ENCODE measurements around the gene MOB1A.
"Not testable (repeated sequence)": the region's sequence is repeated elsewhere in the genome, so short reads cannot be mapped to it uniquely, and the experiment has no call there.

MOB1A gene

DNA sequence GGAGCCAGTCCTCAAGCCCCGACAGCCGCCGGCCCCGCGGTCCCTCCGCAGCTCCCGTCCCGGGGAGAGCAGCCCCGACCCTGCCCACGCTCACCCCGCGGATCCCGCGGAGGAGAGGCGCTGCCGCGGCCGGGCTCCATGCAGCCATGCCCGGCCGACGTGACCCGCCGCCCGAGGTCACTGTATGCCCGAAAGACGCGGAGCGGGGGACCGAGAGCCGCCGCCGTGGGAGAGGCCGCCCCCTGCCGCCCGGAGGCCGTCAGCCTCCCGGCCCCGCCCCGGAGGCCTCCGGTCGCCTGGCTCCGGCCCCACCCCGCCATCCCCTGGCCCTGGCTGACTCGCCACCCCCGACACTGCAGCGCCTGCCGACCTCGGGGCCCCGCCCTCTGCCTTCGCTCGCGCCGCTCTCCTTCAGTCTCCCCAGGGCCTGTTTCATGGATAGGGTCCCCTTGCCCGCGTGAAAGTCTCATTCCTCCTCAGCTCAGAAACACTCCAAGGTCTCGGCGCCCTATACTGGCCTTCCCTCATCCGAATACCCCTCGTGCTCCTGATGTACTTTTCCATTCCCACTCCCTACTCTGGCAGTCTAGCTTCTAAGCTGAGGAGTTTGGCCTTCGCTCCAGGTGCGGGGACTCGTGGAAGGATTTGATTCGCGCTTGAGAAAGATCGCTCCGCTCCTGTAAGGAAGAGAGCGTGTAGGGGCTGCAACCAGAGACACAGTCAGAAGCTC is 30.8 kb downstream of the MOB1A start, which contains the start of gene BOLA3:
Gene BOLA3 (minus strand): TSS at position 186 of the 730 bp plus-strand sequence. CDS start 38 bp downstream, at position 148.
- DNase-seq, result peak; percentile 88

DNA sequence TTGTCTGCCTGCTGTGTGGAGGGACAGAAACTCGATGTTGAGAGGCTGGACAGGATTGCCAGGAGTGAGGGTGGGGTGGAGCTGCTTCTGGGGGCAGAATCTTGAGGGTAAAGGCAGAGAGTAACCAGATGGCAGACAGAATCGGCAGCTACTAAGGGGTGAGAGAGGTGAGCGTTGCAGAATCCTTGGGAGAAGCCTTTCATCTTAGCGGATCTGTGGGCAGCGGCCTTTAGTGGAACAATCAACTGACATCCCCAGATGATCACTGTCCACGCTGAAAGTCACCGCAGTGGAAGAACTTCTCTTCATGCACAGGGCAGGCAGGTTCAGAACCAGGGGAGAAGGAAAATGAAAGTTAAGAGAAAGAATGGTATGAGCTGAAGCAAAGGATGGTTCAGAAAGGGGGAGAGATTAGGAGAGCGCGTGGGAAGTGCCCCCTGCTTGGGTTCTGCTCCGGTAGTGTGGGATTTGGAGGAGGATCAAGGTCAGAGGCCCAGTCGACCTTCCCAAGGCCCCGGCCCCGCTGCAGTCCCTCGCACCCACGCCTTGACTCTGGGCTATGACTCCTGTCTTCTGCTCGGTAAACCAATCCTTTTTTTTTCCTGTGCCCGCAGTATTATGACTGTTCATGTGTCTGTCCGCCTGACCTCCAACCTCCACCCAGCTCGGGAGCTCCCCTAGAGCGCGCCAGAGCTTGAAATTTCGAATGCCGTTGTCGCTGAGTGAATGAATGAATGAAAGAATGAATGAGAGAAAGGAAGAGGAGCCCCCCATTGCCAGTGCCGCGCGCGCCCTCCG is 31.6 kb downstream of the MOB1A start:
- no peak for DNase-seq

DNA sequence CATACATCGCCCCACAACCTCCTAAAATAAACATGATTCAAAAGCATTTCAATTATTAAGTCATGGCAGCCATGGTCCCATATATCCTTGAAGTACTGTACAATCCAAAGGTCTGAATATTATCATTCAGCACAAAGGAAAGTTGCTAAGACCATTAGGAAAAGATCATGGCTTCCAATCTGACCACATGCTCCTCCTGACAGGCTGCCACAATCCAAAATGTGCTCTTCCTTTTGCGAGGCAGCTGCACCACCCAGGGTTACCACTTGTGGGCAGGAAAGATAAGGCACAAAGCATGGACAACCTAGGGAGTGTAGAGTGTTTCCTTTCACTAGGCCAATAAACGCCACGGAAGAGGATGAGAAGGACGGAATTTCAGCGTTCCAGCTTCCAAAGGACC is 36.3 kb downstream of the MOB1A start:
- no peak for DNase-seq

DNA sequence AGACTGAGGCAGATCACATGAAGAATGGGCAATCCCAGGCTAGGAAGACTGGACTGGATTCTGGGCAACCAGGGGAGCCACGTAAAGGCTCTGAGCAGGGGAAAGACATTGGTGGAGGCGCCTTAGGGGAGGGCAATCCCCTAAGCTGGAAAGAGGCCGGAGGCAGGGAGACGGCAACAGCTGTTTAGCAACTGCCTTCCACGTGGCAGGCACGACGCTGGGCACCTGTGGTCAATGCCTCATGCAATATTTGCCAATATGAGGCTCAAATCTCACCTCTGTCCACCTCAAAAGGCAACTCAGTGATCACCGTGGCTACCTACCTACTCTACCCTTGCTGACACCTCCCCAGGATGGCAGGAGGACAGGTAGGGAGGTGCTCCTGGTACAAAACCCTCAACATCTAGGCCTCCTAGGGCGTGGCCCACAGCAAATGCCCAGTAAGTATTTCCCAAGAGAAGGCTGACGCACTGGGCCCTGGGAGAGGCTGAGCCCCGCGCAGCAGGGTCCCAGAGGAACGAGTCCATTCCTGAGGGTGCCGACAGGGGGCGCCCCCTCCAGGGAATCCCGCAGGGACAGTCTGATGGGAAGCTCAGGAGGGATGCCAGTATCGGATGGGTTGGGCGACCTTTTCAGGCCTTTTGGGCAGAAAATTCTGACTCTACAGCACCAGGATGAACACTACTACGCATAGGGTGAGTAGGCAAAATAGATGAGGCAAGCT is 39.9 kb downstream of the MOB1A start:
- DNase-seq, result no peak

DNA sequence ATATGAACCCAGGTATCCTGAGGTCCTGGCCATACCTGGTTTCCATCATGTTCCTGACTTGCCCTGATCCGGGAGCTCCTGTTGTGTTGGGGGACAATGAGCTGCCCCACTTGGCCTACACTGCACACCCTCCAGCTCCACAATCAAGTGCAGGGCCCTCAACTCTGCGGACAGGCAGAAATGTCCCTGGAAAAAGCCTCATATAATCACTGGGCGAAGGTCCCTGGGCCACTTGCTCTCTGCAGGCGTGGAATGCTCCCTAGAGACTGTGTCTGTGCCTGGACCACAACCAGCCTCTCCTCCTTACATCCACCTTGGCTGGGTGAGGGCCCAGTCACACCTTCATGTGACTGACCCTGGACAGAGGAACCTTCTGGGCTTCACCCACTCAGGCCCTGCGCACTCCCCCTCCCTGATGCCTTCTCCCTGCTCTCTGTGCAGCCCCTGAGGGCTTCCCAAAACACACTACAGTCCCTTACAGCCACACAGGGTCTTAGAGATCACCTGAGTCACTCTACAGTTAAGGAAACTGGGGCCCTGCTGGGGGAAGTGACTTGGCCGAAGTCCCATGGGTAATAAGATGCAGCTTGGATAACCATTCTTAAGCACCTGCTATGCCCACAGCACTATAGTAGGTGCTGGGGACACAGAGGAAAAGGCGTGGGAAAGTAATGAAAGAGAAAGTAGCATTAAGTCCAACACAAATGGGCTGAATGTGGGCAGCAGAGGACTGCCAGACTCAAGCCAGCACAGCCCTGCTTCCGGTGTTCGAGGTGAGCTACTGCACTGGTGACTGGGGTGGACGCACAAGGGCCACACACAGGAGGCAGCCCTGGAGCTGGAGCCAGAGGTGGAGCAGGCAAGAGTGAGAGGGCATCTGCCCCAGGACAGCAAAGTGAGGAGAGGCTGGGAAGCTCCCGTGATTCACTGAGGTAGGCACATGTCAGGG is 40.8 kb downstream of the MOB1A start:
- DNase-seq, result no peak

DNA sequence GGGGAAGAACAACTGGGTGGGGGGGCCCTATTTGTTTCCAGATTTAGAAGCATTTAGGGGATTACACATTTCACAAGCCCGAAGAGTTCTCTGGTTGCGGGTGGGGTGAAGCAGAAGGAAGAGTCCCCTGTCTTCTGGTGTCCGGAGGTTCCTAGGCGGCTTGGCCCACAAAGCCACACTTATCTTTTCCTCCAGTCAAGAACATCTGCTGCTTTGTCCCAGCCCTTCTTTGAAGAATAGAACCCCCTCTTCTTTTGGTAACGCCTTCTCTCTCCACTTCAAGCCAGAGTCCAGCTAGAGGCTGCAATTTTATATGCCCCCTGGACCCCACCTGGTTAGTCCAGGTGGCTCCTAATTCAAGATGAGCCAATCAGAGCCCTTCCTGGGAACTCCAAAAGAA is 46.8 kb downstream of the MOB1A start:
- no peak for DNase-seq

DNA sequence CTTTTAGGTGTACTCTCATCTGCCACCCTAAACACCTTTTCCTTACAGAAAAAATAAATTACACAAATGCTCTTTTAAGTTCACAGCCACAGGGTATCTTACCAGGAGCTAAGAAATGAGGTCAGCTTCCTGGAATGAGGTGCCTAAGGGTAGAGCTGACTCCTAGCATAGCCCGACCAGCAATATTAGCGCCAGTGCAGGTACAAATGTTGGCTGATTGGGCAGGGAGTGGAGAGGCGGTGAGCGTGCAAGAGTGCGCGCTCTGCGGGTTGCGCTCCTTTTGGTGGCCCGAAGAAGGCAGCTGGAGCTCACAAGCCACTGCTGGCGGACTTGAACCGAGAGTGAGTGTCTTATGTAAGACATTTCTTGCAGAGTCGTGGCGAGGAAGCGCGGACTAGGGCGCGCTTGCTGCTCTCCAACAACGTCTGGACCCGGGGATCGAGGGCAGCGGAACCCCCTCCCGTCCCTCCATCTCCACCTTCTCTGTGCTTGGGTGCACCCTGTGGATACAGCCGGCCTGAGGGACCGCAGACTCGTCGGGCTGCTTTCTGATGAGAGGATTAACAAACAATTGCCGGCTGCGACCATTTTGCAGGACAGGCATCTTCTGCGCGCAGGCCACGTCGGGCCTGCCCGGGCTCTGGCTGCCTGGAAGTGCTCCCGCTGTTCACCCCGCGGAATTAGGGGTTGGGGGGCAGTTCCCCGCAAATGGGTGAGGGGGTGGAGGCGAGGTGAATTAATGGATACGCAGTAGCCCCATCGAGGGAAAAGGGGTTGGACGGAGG is 48.3 kb downstream of the MOB1A start:
- no peak for DNase-seq

DNA sequence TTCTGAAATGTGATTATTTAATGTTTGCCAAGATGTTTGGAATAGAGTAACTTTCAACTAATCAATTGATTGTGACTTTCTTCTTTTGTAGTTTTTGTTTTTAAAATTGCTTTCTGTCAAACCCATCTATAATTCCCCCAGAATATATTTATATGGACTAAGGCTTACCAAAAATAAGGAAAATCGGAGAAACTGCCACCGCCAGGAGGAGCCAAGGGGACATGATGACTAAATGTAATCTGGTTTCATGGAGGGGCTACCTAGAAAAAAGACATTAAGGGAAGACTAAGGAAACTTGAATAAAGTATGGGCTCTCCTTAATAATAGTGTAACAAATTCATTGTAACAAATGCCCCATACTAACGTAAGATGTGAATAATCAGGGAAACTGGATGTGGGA is 50.5 kb downstream of the MOB1A start:
- DNase-seq, result no peak

DNA sequence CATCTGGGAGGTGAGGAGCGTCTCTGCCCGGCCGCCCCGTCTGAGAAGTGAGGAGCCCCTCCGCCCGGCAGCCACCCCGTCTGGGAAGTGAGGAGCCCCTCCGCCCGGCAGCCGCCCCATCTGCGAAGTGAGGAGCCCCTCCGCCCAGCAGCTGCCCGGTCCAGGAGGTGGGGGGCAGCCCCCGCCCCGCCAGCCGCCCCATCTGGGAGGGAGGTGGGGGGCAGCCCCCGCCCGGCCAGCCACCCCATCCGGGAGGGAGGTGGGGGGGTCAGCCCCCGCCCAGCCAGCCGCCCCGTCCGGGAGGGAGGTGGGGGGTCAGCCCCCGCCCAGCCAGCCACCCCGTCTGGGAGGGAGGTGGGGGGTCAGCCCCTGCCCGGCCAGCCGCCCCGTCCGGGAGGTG is 54.7 kb downstream of the MOB1A start:
- not testable (repeated sequence) for DNase-seq

DNA sequence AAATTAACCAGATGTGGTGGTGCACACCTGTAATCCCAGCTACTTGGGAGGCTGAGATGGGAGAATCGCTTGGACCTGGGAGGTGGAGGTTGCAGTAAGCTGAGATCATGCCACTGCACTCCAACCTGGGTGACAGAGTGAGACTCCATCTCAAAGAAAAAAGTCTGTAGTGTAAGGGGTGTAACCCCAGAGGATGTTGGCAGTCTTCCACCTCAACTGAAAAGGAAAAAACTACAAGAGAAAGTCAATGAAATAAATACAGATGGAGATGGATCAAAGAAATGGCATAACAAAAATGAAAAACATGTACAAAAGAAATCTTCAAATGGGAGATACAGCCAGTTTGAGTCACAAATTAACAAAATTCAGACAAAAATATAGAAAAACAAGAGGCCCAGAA is 56.8 kb downstream of the MOB1A start:
- not testable (repeated sequence) for DNase-seq

DNA sequence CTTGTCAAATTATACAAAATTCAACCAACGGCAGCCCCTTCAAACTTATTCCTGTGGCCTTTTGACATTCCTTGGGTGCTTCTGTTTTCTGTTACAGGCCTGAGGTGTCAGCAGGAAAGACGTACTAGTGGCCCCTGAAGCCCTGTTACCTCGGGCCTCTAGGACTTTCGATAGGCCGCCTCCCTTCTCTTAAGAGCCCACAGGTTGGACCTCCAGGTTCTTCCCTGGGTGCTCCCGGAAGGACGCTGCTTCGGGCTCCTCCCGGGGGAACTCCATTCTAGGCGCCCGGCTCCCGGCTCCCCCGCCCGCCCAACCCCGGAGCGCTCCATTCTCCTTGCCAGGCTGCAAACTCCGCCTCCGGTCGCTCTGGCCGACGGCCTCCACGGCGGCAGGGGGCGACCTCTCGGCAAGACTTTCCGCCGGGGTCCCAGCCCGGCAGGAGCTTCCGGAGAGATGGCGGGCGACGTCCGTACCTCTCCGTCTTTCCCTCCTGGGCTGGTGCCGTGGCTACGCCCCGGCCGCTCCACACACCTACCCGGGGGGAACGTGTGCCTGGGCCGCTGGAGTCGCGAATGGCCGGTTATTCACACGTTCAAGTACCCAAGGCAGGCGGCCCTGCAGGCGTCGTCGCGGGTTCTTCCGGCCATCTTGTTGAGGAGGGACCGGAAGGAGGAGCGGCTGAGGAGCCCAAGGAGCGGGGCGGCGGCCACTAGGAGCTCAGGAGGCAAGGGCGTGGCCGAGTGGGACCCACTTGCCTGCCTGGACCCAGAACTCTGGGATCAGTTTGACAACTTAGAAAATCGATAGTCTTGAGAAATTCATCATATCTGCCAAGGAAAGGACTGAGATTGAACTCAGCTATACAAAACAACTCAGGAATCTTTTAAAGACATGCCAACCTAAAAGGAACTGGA is 58.5 kb downstream of the MOB1A start:
- DNase-seq, result peak; percentile 90

DNA sequence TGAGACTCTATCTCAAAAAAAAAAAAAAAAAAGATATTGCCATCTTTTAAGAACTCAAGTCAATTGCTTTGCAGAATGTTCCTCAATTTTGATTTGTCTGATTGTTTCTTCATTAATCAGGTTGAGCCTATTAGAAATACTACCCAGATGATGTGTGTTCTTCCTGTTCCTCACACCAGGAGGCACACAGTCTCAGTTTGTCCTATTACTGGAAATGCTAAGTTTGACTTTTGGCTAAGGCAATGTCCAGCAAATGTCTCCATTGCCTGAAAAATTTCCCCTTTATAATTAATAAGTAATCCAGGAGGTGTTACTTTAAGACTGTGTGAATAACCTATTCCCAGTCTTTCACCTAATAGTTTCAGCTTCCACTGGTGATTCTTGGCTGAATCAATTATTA is 59.3 kb downstream of the MOB1A start:
- DNase-seq, result no peak

DNA sequence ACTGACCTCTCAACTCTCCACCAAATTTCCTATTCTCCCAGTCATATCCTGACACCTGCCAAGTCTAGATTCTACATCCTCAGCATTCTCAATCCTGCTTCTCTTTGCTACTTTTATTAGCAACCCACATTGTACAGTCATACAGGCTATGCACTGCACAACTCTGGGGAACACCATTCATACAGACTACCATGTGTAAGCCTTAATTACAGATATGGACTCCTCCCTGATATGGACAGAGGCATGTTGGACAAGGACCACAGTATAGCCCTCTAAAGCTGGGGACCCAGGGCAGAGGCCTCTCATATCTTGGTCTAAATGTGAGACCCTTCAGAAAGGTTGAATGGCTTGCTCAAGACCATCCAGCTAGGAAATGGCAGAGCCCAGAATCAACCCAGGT is 67.3 kb downstream of the MOB1A start:
- DNase-seq, result no peak

DNA sequence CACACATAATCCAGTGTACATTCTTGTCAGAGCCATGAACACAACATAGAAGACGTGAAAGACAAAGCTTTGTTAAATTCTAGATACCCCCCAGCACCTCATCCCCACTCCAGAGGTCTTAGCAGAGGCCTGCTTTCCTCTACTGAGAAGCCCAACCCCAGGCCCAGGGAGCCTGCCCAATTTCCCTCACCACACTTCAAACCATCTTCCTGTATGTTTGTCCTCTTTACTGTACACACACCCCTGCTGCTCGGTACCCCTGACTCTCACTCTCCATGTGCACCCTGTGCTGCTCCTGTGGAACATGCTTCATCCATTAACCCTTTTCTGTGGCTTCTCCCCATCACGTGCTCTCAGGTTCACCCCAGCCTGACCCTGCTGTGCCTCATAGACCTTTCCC is 68.1 kb downstream of the MOB1A start:
- DNase-seq, result no peak

DNA sequence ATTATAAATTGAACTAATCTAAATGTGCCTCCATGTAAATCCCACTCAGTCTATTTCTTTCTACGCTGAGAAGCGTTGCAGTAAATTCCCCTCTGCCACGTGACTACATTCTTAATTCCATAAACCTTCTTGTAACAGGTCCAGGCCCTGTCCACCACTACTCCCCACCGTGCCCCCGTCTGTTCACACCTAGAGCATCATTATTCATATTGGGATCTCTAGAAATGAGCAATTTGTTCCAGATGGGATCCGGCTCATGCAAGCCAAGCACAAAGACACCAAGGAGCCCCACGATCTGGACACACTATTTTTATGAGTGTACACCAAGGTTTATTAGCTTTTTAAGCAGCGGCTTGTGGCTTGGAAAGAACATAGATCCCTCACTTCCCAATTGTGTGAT is 69.1 kb downstream of the MOB1A start:
- DNase-seq, result no peak

DNA sequence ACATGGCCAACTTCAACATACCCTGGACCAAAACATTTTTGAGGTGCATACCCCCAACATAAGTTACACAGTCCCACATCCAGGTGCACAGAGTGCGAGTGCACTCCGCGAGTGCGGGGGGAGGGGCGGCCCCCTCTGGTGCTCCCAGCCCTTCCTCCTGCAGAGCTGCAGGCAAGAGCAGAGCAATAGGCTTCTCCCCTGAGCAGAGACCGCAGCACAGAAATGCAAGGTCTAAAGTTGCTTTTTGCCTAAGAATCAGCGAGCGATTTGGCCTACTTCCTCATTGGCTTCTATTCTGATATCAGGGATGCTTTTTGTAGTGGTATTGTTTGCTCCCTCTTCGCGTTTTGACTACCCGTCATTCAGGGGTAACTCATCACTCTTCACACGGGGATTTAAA is 71.6 kb downstream of the MOB1A start:
- DNase-seq, result no peak

DNA sequence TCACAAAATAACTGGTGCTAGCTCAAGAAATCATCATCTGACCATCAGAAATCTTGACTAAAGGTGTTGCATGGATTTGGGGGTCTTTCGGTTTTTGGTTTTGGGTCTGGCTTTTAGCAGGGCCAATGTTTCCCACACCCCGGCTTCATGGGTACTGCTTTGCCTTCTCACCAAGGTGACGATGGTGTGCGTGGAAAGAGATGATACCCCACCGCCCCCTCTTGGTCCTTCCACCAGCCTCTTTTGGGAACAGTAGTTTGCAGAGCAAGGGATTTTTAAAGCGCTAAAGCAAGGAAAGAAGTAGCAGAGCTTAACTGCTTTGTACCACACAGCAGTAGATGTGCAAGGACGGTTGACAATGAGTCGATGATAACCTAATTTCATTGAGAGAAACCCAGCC is 73.3 kb downstream of the MOB1A start:
- no peak for DNase-seq

DNA sequence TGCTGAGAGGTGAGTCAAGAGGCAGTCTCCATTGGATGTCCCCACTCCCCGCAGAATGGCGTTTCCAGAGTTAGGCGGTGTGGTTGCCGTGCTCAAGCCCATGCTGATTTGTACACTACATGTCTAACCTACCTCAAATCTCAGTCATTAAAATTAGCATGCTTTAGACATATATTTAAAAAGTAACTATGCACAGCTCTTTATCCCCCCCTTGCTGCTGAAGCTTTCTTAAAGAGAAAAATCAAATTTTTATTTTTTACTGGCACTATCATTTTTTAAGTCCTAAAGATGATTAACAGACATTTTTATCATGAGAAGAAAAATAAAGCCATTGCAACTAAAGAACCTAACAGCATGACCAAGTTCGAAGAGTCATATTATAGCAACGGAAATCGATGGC is 73.8 kb downstream of the MOB1A start:
- DNase-seq, result no peak

DNA sequence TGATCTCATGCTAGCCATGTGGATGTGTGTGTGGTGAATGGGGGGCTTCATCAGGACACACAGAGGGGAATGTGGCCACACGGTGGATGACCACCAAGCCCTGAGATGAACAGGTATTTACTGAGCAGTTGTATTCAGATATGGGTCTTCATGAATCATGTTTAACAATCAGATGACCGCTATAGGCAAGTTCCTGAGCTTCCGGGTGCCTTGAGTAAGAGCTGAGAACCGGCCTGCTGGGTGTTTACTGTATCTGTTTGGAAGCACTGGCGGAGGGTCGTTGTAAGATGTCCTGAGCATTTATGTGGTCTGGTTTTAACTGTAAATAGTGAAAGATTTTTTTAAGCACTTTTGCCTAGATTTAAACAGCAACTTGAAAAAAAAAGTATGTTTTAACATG is 74.9 kb downstream of the MOB1A start:
- DNase-seq, result no peak

All from left hindlimb (tissue), 1 donor.